Measurements from ENCODE around the gene PARD3. TPM values are rescaled to one million over a fixed set of nuclear protein-coding genes. Genes with fewer than 3 reads are reported as not detected.
"Not testable (repeated sequence)": the region's sequence is repeated elsewhere in the genome, so short reads cannot be mapped to it uniquely, and the experiment has no call there.

The PARD3 gene
- total RNA-seq, 1 donor from 2014 or later, result 27.7 TPM

DNA sequence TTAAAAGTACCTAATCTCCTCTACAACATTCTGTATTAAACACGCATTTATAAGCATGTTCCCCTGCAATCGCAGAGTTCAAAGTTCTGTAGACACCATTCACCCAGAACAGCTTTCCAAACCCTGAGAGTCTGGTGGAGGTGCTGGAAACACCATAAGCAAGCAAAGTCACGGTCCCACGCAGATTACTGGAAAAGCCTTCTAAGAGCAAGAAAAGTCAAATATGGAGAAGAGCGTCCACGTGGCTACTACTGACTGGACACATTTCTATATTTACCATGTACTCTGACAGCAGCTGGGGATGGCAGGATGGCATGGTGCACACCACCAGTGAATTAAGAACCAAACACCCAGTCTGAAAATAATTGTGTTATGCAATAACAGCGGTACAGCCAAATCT lies 97.7 kb downstream of the PARD3 start:
- DNase-seq (ENCODE audit: low spot score), result no peak

- DNase-seq (ENCODE audit: low spot score), result no peak
These were observed 98.1 kb downstream of the PARD3 start for GRCh38 chr10:34716958-34717357.

DNA sequence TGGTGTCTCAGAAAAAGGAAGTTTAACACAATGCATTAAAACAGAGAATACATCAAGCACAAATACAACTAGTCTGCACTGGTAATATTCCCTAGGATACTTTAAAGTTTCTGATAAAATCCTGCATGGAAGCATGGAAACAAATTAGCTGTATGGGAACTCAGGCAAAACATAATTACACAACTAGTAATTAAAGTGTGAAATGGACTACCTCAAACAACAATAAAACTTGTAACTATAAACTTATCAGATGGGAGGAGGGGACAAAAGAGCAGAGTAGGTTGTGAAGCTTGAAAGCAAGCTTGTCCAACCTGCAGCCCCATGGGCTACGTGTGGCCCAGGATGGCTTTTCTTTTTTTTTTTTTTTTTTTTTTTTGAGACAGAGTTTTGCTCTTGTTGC lies 98.9 kb downstream of the PARD3 start:
- no peak for DNase-seq (ENCODE audit: low spot score)

- DNase-seq (ENCODE audit: low spot score), result no peak
These were observed 99.4 kb downstream of the PARD3 start for GRCh38 chr10:34715511-34716187.

- no peak for DNase-seq (ENCODE audit: low spot score)
These were observed 101.2 kb downstream of the PARD3 start for GRCh38 chr10:34713875-34714274.

- no peak for DNase-seq (ENCODE audit: low spot score)
These were observed 103.6 kb downstream of the PARD3 start for GRCh38 chr10:34711500-34711899.

GRCh38 chr10:34710391-34710751 lies 104.7 kb downstream of the PARD3 start:
- no peak for DNase-seq (ENCODE audit: low spot score)

GRCh38 chr10:34709637-34710390 lies 105.3 kb downstream of the PARD3 start:
- no peak for DNase-seq (ENCODE audit: low spot score)

- no peak for DNase-seq (ENCODE audit: low spot score)
These were observed 107.4 kb downstream of the PARD3 start for GRCh38 chr10:34707656-34708055.

DNA sequence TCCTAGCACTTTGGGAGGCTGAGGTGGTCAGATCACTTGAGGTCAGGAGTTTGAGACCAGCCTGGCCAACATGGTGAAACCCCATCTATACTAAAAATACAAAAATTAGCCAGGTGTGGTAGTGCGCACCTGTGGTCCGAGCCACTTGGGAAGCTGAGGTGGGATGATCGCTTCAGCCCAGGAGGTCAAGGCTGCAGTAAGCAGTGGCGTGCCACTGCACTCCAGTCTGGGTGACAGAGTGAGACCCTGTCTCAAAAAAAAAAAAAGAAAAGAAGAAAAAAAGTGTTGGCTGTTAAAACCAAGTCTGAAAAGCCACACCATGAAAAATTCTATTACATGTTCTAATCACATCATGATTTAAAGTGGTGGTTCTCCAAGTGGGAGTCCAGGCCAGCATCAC lies 108.1 kb downstream of the PARD3 start:
- not testable (repeated sequence) for DNase-seq (ENCODE audit: low spot score)

DNA sequence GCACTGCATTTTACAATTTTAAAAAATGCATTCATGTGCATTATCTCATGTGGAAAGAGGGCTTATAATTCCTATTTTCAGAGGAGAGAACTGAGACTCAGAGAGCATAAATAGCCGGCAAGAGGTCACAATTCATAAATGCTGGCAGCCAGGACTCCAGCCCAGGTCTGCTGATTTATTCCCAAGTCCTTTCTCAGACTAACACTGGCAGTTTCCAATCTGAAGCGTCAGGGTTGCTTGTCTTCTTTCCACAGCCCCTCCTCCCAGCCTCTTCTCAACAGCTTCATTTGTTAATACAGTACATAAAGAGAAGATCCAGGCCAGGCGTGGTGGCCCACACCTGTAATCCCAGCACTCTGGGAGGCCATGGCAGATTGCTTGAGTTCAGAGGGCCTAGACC lies 108.9 kb downstream of the PARD3 start:
- DNase-seq (ENCODE audit: low spot score), result no peak

DNA sequence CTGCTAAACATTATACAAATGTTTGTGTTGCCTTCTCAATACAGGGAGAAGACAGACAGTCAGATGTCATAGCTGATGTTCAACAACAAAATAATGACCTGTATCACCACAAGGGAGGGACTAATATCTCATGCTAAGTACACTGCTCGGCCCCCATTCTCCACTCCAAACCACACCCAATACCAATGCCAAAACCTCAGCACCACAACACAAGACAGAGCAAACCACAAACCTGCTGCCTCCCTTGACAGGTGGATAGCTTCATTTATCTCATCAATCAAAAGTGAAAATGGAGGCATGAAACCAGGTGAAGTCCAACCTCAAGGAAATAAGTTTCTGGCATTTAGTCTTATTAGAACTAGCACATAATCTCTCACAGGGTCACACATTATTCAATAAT lies 109.5 kb downstream of the PARD3 start:
- no peak for DNase-seq (ENCODE audit: low spot score)

- no peak for DNase-seq (ENCODE audit: low spot score)
These were observed 110.4 kb downstream of the PARD3 start for GRCh38 chr10:34704526-34705184.

DNA sequence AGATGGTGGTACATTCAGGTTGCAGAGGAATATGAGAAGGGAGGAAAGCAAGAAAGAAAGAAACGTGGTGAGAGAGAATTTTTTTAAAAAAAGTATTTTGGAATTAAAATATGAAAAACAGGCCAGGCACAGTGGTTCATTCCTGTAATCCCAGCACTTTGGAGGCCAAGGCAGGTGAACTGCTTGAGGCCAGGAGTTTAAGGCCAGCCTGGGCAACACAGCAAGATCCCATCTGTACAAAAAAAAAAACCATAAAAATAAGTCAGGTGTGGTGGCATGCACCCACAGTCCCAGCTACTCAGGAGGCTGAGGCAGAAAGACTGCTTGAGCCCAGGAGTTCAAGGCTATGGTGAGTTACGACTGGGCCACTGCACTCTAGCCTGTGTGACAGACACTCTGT lies 112.1 kb downstream of the PARD3 start:
- DNase-seq (ENCODE audit: low spot score), result no peak

DNA sequence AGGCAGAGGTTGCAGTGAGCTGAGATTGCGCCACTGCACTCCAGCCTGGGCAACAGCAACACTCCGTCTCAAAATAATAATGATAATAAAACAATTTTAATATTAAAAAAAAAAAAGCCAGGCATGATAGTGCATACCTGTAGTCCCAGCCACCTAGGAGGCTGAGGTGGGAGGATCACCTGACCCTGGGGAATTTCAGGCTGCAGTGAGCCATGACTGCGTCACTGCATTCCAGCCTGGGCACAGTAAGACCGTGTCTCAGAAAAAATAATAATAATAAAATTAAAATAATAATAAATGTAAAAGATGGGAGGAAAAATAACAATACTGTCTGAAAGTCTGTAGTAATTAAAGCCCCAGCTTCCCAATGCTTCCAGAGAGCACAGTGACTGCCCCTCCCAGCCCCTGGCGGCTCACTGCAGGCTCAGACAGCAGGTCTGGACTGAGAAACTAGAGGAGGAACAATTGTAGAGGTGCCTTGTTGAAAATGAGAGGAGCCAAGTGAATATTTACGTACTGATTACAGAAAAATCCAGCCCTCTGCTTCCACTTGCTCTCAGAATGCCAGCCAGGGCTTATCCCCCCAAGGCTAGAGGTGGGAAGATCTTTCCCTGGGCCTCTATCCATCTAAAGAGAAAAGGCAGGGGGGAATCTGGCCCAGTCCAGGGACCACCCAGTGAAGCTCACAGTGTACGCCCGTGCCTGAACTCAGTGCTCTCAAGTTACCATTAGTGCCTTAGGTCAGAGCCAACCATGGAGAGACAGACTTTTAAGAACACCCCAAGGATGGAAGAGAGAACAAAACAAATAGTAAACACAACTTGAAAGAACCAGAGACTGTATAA lies 112.8 kb downstream of the PARD3 start:
- DNase-seq (ENCODE audit: low spot score), result no peak

GRCh38 chr10:34701194-34701593 lies 113.9 kb downstream of the PARD3 start:
- DNase-seq (ENCODE audit: low spot score), result no peak

- not testable (repeated sequence) for DNase-seq (ENCODE audit: low spot score)
These were observed 114.3 kb downstream of the PARD3 start for GRCh38 chr10:34700752-34701151.

- no peak for DNase-seq (ENCODE audit: low spot score)
These were observed 115.1 kb downstream of the PARD3 start for GRCh38 chr10:34699904-34700517.

DNA sequence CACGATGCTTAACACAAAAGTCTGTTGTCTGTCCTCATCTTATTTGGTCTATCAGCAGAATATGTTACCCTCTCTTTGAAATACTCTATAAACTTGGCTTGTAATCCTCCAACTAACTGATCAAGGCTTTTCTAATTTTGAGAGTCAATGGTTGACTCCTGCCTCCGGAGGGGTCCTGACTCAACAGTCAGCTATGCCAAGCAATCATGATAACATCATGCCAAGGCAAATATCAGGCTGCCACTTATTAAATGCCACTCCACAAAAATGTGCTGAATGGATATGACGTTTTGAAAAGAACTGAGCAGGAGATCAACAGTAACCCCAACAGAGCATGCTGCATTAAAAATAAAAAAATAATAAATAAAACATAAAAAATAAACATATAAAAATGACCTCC lies 116.1 kb downstream of the PARD3 start:
- DNase-seq (ENCODE audit: low spot score), result no peak

DNA sequence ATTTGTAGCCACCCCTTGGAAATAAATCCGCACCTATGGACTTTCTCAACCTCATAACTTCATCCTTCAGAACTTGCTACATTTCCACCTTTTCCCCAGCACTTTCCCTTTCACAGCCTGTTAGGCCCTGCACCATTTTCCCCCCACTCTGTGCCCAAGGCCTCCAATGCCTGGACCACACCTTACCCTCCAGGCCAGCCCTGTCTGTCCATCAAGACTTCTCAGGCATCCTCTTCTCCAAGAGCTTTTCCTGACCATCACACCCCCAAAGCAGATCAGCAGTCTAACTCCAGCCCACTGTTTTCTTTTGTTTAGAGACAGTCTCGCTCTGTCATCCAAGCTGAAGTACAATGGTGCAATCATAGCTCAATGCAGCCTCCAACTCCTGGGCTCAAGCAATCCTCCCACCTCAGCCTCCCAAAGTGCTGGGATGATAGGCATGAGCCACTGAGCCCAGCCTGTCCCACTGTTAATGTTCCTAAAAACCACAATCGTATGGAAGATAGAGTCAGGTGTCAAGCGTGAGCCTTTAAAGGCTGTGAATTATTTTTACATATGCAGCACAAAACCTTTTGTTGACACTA lies 116.8 kb downstream of the PARD3 start:
- no peak for DNase-seq (ENCODE audit: low spot score)

Data from mesenteric fat pad (tissue), 1 donor.